ENCODE data around the gene ZNF280C. TPM values are rescaled to one million over a fixed set of nuclear protein-coding genes. Genes with fewer than 3 reads are reported as not detected.

ZNF280C gene
- total and polyA plus RNA-seq, 2 of the 13 experiments (the other 11 are each of a cell fraction or from before 2014, with no cell fraction given), result 3.0 to 3.3 TPM

- H3K9ac ChIP-seq (ENCODE audit: insufficient read depth, low read depth, low read length), result peak overlapping the region; percentile 77
- no peaks in the 10 kb centered on the region; a peak in 1 of 5 replicates for H3K27me3 ChIP-seq (ENCODE audit: control insufficient read depth in 1 of 2, insufficient read depth in 2 of 2, low read length in 2 of 2)
- in situ Hi-C loops (cut with HindIII; ENCODE audit: extremely low pct_ligation_motif_present, low pct_unique_long_range_greater_than_20kb), result no loop called here
- H3K79me2 ChIP-seq (ENCODE audit: insufficient read depth, low read length), result peaks cover 27% of the 10 kb centered on the region
- H3K36me3 ChIP-seq (replicated peaks in 1 of 2; ENCODE audit: control insufficient read depth in 1 of 2, insufficient read depth in 2 of 2, low read length in 2 of 2), result no peaks in the 10 kb centered on the region
- POLR2A ChIA-PET, result interaction anchor here (0.8 to 2.4 kb wide), 7 partner anchors 9 to 94 kb away, joined by 3 to 9 read pairs (median 3); no protein-coding TSS in a partner anchor
- FAIRE-seq, result no peak
- H2AFZ ChIP-seq (ENCODE audit: low read length), result no peak overlapping the region
- H4K20me1 ChIP-seq (ENCODE audit: insufficient read depth, low read length), result no peaks in the 10 kb centered on the region
- peak overlapping the region; percentile 61 to 77 (median 76) for H3K4me3 ChIP-seq (replicated peaks in 1 of 3; ENCODE audit: insufficient read depth in 1 of 3, low read depth in 2 of 3, low read length in 3 of 3)
- CTCF ChIA-PET (ENCODE audit: low intra/inter-chr PET ratio, low total read pairs), result no interaction called here
- TSS peak; percentile 81 for BruUV-seq (replicated peaks)
- peak; percentile 17 for ATAC-seq
- DNase-seq (ENCODE audit: low spot score), result peak; percentile 1
- intact Hi-C loops (cut with micrococcal nuclease; ENCODE audit: unreplicated experiment), result no loop called here
- H3K4me2 ChIP-seq (ENCODE audit: low read depth, low read length), result peak overlapping the region; percentile 76
- peak overlapping the region; percentile 89 for H3K27ac ChIP-seq (ENCODE audit: extremely low read length, insufficient read depth, low read length)
- no peaks in the 10 kb centered on the region for H3K9me3 ChIP-seq (ENCODE audit: low read length)
- no CpG with 5 or more reads among the region's 32 CpGs for WGBS (ENCODE audit: low lambda C conversion rate)
- peaks cover 36% of the 10 kb centered on the region for H3K4me1 ChIP-seq (ENCODE audit: insufficient read depth, low read length)
- TF ChIP-seq ZNF777 (CRISPR knock-in tag; IDR thresholded peaks at IDR 0.05) (no peak), NFATC3 (CRISPR knock-in tag; IDR thresholded peaks at IDR 0.05) (no peak), MYC (CRISPR knock-in tag; IDR thresholded peaks at IDR 0.05; ENCODE audit: borderline replicate concordance) (0 out of 2 replicates have a peak, but pooled peaks have one; percentile 18), TSC22D2 (CRISPR knock-in tag; IDR thresholded peaks at IDR 0.05; ENCODE audit: borderline replicate concordance) (no peak), JDP2 (CRISPR knock-in tag; IDR thresholded peaks at IDR 0.05; ENCODE audit: borderline replicate concordance) (no peak), CENPX (CRISPR knock-in tag; IDR thresholded peaks at IDR 0.05) (no peak), SIN3A (IDR thresholded peaks at IDR 0.05; ENCODE audit: borderline replicate concordance, low read depth, low read length) (peak; percentile 60; the same call in 1 of the 2 replicates), ZNF430 (CRISPR knock-in tag; IDR thresholded peaks at IDR 0.05) (no peak), ZNF773 (CRISPR knock-in tag; IDR thresholded peaks at IDR 0.05; ENCODE audit: borderline replicate concordance) (no peak), TCF12 (IDR thresholded peaks at IDR 0.05) (no peak), TCF12 (CRISPR knock-in tag; IDR thresholded peaks at IDR 0.05) (no peak), NFIB (CRISPR knock-in tag; IDR thresholded peaks at IDR 0.05; ENCODE audit: borderline replicate concordance) (no peak), ZNF207 (IDR thresholded peaks at IDR 0.05; ENCODE audit: borderline replicate concordance) (no peak), ZNF614 (CRISPR knock-in tag; IDR thresholded peaks at IDR 0.05; ENCODE audit: borderline replicate concordance) (no peak), KMT2A (CRISPR knock-in tag; IDR thresholded peaks at IDR 0.05) (0 out of 2 replicates have a peak, but pooled peaks have one; percentile 19), ZFP41 (CRISPR knock-in tag; IDR thresholded peaks at IDR 0.05; ENCODE audit: borderline replicate concordance) (no peak), NONO (IDR thresholded peaks at IDR 0.05) (no peak), NONO (CRISPR knock-in tag; conservative IDR thresholded peaks at IDR 0.05) (no peak), TEF (CRISPR knock-in tag; IDR thresholded peaks at IDR 0.05) (no peak), NAIF1 (CRISPR knock-in tag; IDR thresholded peaks at IDR 0.05; ENCODE audit: borderline replicate concordance) (no peak), BRD4 (CRISPR knock-in tag; IDR thresholded peaks at IDR 0.05) (no peak), SYNCRIP (IDR thresholded peaks at IDR 0.05; ENCODE audit: insufficient read depth, low read depth, low read length) (no peak), ZNF605 (CRISPR knock-in tag; IDR thresholded peaks at IDR 0.05) (no peak), ZBTB43 (CRISPR knock-in tag; conservative IDR thresholded peaks at IDR 0.05) (no peak)
- TF ChIP-seq, protein P1, sequence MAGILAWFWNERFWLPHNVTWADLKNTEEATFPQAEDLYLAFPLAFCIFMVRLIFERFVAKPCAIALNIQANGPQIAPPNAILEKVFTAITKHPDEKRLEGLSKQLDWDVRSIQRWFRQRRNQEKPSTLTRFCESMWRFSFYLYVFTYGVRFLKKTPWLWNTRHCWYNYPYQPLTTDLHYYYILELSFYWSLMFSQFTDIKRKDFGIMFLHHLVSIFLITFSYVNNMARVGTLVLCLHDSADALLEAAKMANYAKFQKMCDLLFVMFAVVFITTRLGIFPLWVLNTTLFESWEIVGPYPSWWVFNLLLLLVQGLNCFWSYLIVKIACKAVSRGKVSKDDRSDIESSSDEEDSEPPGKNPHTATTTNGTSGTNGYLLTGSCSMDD (CRISPR knock-in tag; IDR thresholded peaks at IDR 0.05), result no peak
Measured at GRCh38 chrX:130165181-130165702, 103.5 kb downstream of the ZNF280C start.
